Measurements from ENCODE around the gene ATF7IP. TPM values are rescaled to one million over a fixed set of nuclear protein-coding genes. Genes with fewer than 3 reads are reported as not detected.

The ATF7IP gene
- total RNA-seq, 2 donors from 2014 or later: 36.2 to 44.9 TPM

GRCh38 chr12:14481201-14481600 is 115.7 kb downstream of the ATF7IP start:
- Histone ChIP-seq H3K36me3 (peaks cover 10% of the 10 kb centered on the region), H3K4me1 (no peaks in the 10 kb centered on the region), H3K9ac (ENCODE audit: low read depth in 2 of 2, low read length in 2 of 2) (no peak overlapping the region), H3K27ac (no peak overlapping the region), H3K27me3 (no peaks in the 10 kb centered on the region), H3K9me3 (no peaks in the 10 kb centered on the region), H3K4me3 (no peak overlapping the region)
- intact Hi-C loops (cut with DNase I): no loop called here
- no peak for TF ChIP-seq CTCF (IDR thresholded peaks at IDR 0.05)
- DNase-seq: no peak

GRCh38 chr12:14482361-14482760 is 116.9 kb downstream of the ATF7IP start:
- Histone ChIP-seq H3K9me3 (no peaks in the 10 kb centered on the region), H3K36me3 (peaks cover 10% of the 10 kb centered on the region), H3K27ac (no peak overlapping the region), H3K4me1 (no peaks in the 10 kb centered on the region), H3K4me3 (no peak overlapping the region), H3K27me3 (no peaks in the 10 kb centered on the region), H3K9ac (ENCODE audit: low read depth in 2 of 2, low read length in 2 of 2) (no peak overlapping the region)
- DNase-seq: no peak
- intact Hi-C loops (cut with DNase I): no loop called here
- no peak for TF ChIP-seq CTCF (IDR thresholded peaks at IDR 0.05)

- DNase-seq: no peak
- TF ChIP-seq CTCF (IDR thresholded peaks at IDR 0.05): no peak
- H3K4me3 ChIP-seq: no peak overlapping the region
- H3K9ac ChIP-seq (ENCODE audit: low read depth in 2 of 2, low read length in 2 of 2): no peak overlapping the region
- no peaks in the 10 kb centered on the region for H3K4me1 ChIP-seq
- no peaks in the 10 kb centered on the region for H3K9me3 ChIP-seq
- H3K27me3 ChIP-seq: no peaks in the 10 kb centered on the region
- peaks cover 10% of the 10 kb centered on the region for H3K36me3 ChIP-seq
- intact Hi-C loops (cut with DNase I): no loop called here
- H3K27ac ChIP-seq: no peak overlapping the region
These were observed 117.4 kb downstream of the ATF7IP start for GRCh38 chr12:14482886-14483285.

- Histone ChIP-seq H3K36me3 (no peaks in the 10 kb centered on the region), H3K9me3 (no peaks in the 10 kb centered on the region), H3K27ac (no peak overlapping the region), H3K4me3 (no peak overlapping the region), H3K4me1 (no peaks in the 10 kb centered on the region), H3K9ac (ENCODE audit: low read depth in 2 of 2, low read length in 2 of 2) (no peak overlapping the region), H3K27me3 (no peaks in the 10 kb centered on the region)
- no peak for DNase-seq
- no peak for TF ChIP-seq CTCF (IDR thresholded peaks at IDR 0.05)
- intact Hi-C loops (cut with DNase I): no loop called here
These were observed 129.8 kb downstream of the ATF7IP start for GRCh38 chr12:14495326-14495725.

GRCh38 chr12:14505626-14506596 is 140.4 kb downstream of the ATF7IP start:
- Histone ChIP-seq H3K36me3 (no peaks in the 10 kb centered on the region), H3K27me3 (no peaks in the 10 kb centered on the region), H3K27ac (no peak overlapping the region), H3K4me3 (no peak overlapping the region), H3K4me1 (no peaks in the 10 kb centered on the region), H3K9ac (ENCODE audit: low read depth in 2 of 2, low read length in 2 of 2) (no peak overlapping the region), H3K9me3 (no peaks in the 10 kb centered on the region)
- TF ChIP-seq CTCF (IDR thresholded peaks at IDR 0.05): no peak
- no peak for DNase-seq
- intact Hi-C loops (cut with DNase I): no loop called here
